ENCODE measurements around the gene SLC23A2.

SLC23A2 gene

GRCh38 chr20:4997222-4997621, 4.1 kb downstream of the SLC23A2 start (continued):
- TF ChIP-seq CSRNP3 (CRISPR knock-in tag; IDR thresholded peaks at IDR 0.05) = no peak

- no peak for ATAC-seq
- no peak for TF ChIP-seq ZFP3 (CRISPR knock-in tag; IDR thresholded peaks at IDR 0.05)
- TF ChIP-seq TCF4 (CRISPR knock-in tag; IDR thresholded peaks at IDR 0.05; ENCODE audit: borderline replicate concordance) = no peak
- no peak for TF ChIP-seq GLIS3 (CRISPR knock-in tag; IDR thresholded peaks at IDR 0.05)
- TF ChIP-seq TOX (CRISPR knock-in tag; IDR thresholded peaks at IDR 0.05; ENCODE audit: borderline replicate concordance) = no peak
- no peak for TF ChIP-seq SNAI2 (CRISPR knock-in tag; IDR thresholded peaks at IDR 0.05)
- no peak for TF ChIP-seq ZC3H10 (CRISPR knock-in tag; IDR thresholded peaks at IDR 0.05)
- TF ChIP-seq ZFP30 (CRISPR knock-in tag; IDR thresholded peaks at IDR 0.05) = no peak
- no peak for TF ChIP-seq POU6F1 (CRISPR knock-in tag; IDR thresholded peaks at IDR 0.05; ENCODE audit: borderline replicate concordance, low read depth)
- TF ChIP-seq ZNF70 (CRISPR knock-in tag; IDR thresholded peaks at IDR 0.05) = no peak
- no peak for TF ChIP-seq ARNTL (CRISPR knock-in tag; IDR thresholded peaks at IDR 0.05; ENCODE audit: borderline replicate concordance, low read depth)
- TF ChIP-seq ISL1 (CRISPR knock-in tag; IDR thresholded peaks at IDR 0.05) = no peak
- TF ChIP-seq TSHZ2 (CRISPR knock-in tag; IDR thresholded peaks at IDR 0.05) = no peak
- no peak for TF ChIP-seq BACH2 (CRISPR knock-in tag; IDR thresholded peaks at IDR 0.05; ENCODE audit: borderline replicate concordance)
- TF ChIP-seq CSRNP3 (CRISPR knock-in tag; IDR thresholded peaks at IDR 0.05) = no peak
- TF ChIP-seq OSR1 (CRISPR knock-in tag; IDR thresholded peaks at IDR 0.05) = no peak
Measured at GRCh38 chr20:4989570-4989969, 11.7 kb downstream of the SLC23A2 start.

GRCh38 chr20:4987130-4987529, 14.2 kb downstream of the SLC23A2 start:
- ATAC-seq = no peak
- no peak for TF ChIP-seq OSR1 (CRISPR knock-in tag; IDR thresholded peaks at IDR 0.05)
- no peak for TF ChIP-seq SNAI2 (CRISPR knock-in tag; IDR thresholded peaks at IDR 0.05)
- TF ChIP-seq RARB (CRISPR knock-in tag; IDR thresholded peaks at IDR 0.05) = no peak
- no peak for TF ChIP-seq ARNTL (CRISPR knock-in tag; IDR thresholded peaks at IDR 0.05; ENCODE audit: borderline replicate concordance, low read depth)
- no peak for TF ChIP-seq POU6F1 (CRISPR knock-in tag; IDR thresholded peaks at IDR 0.05; ENCODE audit: borderline replicate concordance, low read depth)
- TF ChIP-seq CSRNP3 (CRISPR knock-in tag; IDR thresholded peaks at IDR 0.05) = no peak
- TF ChIP-seq ISL1 (CRISPR knock-in tag; IDR thresholded peaks at IDR 0.05) = no peak
- TF ChIP-seq TSHZ2 (CRISPR knock-in tag; IDR thresholded peaks at IDR 0.05) = no peak
- no peak for TF ChIP-seq BACH2 (CRISPR knock-in tag; IDR thresholded peaks at IDR 0.05; ENCODE audit: borderline replicate concordance)
- TF ChIP-seq ZFP3 (CRISPR knock-in tag; IDR thresholded peaks at IDR 0.05) = no peak
- no peak for TF ChIP-seq ZC3H10 (CRISPR knock-in tag; IDR thresholded peaks at IDR 0.05)
- TF ChIP-seq TOX (CRISPR knock-in tag; IDR thresholded peaks at IDR 0.05; ENCODE audit: borderline replicate concordance) = no peak
- TF ChIP-seq ZNF565 (CRISPR knock-in tag; conservative IDR thresholded peaks at IDR 0.05; ENCODE audit: low read depth) = no peak
- no peak for TF ChIP-seq ZNF8 (CRISPR knock-in tag; IDR thresholded peaks at IDR 0.05)
- TF ChIP-seq ZFP30 (CRISPR knock-in tag; IDR thresholded peaks at IDR 0.05) = no peak
- TF ChIP-seq PATZ1 (CRISPR knock-in tag; IDR thresholded peaks at IDR 0.05; ENCODE audit: borderline replicate concordance) = no peak

All from SK-N-SH treated with all-trans-retinoic acid at 6 μM for 48 hours (cell line).